ENCODE measurements around the gene DPP6.

Gene DPP6

DNA sequence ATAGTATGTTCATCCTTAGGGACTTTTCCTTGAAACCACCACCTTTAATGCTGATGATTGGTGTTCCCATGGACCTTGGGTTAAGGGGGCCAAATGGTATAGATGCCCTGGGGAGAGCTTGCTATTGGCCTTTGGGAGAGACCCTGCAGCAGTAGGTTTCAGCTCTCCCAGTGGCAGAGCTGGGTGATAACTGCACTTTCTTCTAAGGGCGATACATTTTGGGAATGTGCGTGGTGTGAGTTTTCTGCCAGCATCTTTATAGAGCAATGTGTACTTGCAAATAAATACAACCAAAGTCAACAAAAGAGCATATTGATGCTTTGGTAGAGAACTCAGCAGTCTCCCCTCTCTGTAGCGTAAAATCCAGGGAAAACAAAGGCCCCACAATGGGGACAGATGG is 546.7 kb downstream of the DPP6 start:
- no peak for DNase-seq (ENCODE audit: extremely low read depth, low read depth)

DNA sequence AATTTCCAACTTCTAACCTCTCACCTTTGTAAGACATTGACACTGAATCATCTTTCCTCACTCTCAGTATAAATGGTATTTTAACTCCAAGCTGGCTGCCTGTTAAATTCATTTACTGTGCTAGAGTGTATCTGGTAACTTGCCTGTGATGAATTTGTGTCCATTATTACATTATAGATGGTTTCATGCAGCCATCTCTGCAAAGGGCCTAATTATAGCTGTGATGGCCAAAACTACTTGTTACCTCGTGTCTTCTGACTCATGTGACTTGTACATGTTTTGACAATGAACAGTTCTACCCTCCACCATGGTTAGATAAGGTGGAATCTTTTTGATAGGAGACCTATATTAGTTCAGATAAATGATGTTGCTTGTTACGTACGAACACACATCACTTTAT is 558.7 kb downstream of the DPP6 start:
- TF ChIP-seq, protein P1, sequence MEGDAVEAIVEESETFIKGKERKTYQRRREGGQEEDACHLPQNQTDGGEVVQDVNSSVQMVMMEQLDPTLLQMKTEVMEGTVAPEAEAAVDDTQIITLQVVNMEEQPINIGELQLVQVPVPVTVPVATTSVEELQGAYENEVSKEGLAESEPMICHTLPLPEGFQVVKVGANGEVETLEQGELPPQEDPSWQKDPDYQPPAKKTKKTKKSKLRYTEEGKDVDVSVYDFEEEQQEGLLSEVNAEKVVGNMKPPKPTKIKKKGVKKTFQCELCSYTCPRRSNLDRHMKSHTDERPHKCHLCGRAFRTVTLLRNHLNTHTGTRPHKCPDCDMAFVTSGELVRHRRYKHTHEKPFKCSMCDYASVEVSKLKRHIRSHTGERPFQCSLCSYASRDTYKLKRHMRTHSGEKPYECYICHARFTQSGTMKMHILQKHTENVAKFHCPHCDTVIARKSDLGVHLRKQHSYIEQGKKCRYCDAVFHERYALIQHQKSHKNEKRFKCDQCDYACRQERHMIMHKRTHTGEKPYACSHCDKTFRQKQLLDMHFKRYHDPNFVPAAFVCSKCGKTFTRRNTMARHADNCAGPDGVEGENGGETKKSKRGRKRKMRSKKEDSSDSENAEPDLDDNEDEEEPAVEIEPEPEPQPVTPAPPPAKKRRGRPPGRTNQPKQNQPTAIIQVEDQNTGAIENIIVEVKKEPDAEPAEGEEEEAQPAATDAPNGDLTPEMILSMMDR (IDR thresholded peaks at IDR 0.05; ENCODE audit: low read depth, low read length): no peak
- no peak for DNase-seq (ENCODE audit: extremely low read depth, low read depth)

More for the DNA sequence above, 546.7 kb downstream of the DPP6 start:
- TF ChIP-seq, protein P1 (IDR thresholded peaks at IDR 0.05; ENCODE audit: low read depth, low read length): no peak

DNA sequence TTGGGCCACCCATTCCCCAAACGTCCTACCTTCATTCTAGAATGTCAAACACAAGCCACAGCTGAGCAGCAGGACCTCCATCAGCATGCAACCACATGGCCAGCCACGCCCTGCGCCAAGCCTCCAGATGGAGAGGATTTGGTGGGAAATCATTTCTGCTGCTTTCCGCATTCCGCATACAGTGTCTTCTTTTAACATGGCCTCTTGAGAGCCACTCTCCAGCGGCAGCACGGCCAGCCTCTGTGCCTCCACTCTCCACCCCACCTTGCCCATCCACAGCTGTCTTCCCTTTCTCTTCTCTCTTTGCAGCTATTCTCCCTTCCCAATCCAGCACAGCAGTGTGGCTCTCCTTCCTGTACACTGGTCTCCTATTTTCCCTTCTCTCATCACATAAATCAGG is 561.6 kb downstream of the DPP6 start:
- TF ChIP-seq, protein P1 (IDR thresholded peaks at IDR 0.05; ENCODE audit: low read depth, low read length): no peak
- no peak for DNase-seq (ENCODE audit: extremely low read depth, low read depth)

DNA sequence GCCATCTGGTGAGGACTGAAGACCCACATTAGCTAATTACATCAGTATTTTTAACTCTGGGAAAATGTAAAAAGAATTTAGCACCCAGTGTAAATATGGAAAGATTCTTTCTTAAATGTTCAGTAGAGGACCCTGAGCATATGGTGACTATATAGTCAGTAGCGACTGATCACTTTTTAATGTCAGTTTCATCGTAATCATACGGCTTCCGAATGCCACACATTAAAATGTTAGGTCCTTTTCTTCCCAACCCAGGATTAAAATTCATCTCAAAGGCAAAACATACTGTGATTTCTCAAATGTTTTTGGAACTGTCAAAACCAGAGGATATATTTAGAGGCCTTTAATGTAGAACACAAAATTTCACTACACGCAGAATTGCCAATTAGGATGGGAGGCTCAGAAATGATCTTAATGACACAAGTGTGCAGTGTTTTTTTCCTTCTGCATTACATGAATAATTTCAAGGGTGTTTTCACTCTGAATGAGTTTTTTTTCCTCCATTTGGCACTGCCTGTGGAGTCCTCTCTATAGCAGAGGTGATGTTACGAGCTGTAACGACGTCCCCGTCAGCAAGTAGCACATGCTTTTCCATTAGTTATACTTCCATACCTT is 568.0 kb downstream of the DPP6 start:
- no peak for DNase-seq (ENCODE audit: extremely low read depth, low read depth)
- TF ChIP-seq, protein P1 (IDR thresholded peaks at IDR 0.05; ENCODE audit: low read depth, low read length): no peak

DNA sequence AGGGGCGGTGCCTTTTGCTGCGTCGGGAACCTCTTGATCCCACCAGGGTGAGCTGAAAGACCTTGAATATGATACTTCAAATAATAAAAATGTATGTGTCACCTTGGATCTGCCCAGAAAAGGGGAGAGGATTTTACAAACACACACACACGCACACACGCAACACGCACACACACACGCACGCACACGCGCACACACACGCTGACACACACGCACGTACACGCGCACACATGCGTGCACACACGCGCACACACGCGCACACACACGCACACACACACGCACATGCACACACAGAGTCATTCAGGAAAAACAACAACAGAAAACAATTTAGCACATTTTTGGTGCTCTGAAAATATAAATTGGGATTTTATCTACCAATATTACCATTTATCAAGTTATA is 571.2 kb downstream of the DPP6 start:
- no peak for DNase-seq (ENCODE audit: extremely low read depth, low read depth)
- TF ChIP-seq, protein P1 (IDR thresholded peaks at IDR 0.05; ENCODE audit: low read depth, low read length): no peak

DNA sequence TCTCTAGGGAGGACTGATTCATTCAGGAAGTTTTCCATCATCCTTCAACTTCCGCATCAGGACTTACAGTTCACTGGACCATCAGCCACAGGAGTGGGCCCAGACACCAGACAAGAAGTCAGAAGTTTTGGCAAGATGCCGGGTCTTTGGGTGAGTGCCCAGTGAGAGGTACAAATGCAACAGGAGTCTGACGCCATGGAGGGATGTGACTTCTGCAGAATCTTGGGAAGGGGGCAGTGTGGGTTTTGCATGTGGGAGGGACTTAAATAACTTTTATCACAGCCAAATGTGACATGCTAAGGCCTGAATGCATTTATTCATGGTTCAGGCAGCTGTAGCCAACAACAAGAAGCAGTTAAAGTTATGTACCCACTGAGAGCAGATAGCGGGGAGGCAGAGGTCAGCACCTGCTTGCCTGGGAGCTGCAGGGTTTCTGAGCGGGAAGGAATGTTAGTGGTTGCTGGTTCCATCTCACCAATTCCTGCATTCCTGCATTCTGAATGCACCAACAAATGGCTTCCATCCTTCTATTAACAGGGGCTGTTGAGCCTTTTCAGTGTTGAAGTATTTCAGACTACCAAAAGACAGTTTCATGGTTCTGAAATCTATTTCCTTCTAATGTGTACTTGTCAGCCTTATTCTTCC is 575.6 kb downstream of the DPP6 start:
- no peak for DNase-seq (ENCODE audit: extremely low read depth, low read depth)
- TF ChIP-seq, protein P1 (IDR thresholded peaks at IDR 0.05; ENCODE audit: low read depth, low read length): no peak

DNA sequence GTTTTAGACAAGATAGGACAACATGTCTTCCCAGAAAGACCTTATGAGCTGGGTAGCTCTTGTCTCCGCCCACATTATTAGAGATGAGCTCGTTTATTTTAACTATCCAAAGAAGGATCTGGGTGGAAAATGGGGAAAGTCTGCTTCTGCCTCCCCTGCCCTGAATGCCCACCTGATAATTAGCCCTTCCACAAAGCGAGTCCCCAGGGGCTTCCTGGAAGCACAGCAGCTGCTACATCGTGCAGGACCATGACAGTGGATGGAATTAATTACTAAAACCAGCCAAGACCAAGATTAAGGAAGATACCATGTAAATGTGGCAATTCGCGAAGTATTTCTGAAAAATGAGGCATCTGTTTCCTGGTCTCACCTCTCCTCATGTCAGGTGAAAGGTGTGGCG is 576.4 kb downstream of the DPP6 start:
- no peak for DNase-seq (ENCODE audit: extremely low read depth, low read depth)
- TF ChIP-seq, protein P1 (IDR thresholded peaks at IDR 0.05; ENCODE audit: low read depth, low read length): no peak
